GM21447 (cell line): Measurements from ENCODE around the gene UAP1.

Source experiments
- ATAC-seq: cut with Tn5 transposase; IDR thresholded peaks from one replicate; pipeline ENCODE4 v1.9.1; 2021; ENCODE audit not compliant: unreplicated experiment

The UAP1 gene

DNA sequence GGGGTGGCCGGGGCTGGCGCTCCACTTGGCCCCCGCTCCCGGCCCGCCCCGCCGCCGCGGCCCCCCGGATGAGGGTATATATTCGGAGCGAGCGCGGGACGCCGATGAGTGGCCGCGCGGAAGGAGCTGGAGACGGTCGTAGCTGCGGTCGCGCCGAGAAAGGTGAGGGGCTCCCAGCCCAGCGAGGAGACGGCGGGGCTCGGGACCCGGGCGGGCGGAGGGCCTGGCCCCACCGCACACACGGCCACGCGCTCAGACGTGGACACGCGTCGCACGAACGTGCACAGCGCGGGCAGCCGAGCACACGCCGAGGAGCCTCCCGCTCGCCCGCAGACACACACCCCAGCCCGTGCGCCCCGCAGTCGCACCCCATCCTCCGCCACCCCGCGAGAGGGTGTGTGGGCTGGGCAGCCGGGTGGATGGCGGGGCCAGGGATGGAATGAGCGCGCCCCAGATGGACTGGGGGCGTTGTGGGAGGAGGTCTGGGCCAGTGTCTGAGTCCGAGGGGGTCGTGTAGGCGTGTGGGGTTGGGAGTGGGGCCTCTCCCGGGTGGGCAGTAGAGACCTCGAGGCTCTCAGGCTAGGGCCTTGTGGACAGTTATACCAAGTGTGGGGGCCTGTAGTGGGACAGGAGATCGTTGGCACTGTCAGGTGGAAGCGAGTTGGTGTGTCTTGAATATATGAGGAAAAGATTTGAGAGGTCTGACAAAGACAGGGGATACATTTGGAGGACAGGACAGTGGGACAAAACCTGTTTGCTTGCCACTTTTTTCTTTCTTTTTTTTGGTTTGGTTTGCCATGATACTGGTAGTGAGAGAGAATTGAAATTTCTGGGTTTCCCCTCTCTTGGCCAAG, at the start of gene UAP1:
Gene UAP1 (plus strand): TSS at position 107 of the 854 bp plus-strand sequence. CDS start 4,347 bp downstream, outside the sequence.
- peak; percentile 33 for ATAC-seq

DNA sequence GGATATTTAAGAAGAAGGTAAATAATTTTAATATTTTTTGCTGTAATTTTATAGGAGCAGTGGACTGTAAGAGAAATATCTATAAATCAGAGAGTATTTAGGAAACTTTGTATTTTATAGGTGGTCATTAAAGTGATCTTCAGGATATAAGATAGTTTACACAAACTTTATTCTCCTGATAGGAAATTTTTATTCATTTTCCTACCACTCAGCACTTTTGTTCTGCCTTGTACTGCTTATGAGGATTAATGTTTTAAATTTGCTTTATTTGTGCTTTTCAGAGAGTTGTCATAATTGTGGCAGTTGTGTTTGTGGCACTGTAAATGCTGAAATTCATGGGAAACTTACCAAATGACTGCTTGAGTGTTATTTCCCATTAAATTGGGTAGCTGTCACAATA, 34.2 kb upstream of the UAP1 start:
- no peak for ATAC-seq

DNA sequence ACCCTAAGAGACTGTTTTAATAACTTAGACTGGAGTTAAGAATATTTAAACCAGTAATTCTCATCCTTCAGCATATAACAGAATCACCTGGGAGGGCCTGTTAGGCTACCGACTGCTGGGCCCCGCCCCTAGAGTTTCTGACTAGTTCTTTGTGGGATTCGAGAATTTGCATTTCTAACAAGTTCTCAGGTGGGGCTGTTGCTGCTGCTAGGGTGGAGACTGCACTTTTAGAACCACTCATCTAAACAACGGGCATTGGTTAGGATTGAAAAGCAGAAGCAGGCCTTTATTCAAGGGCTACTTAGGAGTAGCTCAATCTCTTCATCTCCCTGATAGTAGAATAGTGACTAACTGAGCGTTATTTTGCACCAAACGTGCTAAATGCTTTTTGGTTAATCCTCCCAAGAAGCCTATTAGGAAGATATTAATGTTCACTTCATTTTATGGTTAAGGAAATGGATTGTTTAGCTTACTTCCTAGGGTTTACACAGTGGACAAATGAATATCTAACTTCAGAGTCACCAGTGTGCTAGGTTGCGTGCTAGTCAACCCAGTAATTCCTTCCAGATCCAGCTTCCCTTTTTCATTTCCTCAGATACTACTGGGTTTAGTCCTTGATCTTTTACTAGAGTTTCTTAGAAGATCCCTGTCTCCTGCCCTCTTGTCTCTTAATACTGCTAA, 31.1 kb upstream of the UAP1 start:
- peak; percentile 97 for ATAC-seq

DNA sequence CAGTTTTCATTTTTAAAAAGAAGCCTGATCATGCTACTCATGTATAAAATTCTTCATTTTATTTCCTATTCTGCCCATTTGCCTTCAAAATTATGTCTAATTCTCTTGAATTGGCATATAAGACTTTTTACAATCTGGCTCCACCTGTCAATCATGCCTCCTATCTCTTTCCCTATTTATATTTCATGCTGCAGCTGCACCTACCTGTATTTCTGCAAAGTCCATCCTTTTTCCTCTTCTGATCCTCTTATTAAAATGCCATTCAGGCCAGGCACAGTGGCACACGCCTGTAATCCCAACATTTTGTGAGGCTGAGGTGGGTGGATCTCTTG, 30.6 kb upstream of the UAP1 start:
- ATAC-seq = no peak

DNA sequence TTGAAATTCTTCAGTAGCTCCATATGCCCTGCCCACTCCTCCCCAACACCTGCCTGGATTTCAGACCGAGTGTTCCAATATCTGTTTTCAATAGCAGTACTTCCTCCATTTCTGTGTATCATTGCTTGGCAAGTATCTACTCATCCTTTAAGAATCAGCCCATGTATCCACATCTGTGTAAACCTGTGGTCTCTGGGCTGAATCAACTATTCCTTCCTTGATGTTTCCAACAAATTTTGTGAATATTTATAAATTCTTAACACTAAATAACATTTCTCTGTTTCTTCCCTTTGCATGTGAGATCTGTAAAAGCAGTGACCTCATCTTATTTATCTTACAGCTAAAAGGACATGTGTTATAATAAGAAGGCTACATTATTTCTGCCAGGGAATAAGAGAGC, 26.0 kb upstream of the UAP1 start:
- ATAC-seq = no peak

DNA sequence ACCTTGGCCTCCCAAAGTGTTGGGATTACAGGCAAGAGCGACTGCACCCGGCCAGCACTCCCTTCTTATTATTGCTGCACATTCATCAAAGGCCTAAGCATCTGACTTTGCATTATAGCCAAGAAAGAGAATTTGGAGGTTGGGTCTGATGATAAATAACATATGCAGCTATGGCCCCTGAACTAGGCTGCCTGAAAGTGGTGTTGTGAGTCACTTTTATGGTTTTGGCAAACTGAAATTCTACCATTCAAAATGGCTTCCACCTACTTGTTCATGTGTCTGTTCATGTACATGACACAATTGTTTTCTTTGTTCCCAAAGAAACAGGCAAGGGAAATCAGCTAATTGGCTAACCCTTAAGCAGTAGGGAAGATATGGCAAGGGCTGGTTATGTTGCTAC, 25.0 kb upstream of the UAP1 start:
- no peak for ATAC-seq

DNA sequence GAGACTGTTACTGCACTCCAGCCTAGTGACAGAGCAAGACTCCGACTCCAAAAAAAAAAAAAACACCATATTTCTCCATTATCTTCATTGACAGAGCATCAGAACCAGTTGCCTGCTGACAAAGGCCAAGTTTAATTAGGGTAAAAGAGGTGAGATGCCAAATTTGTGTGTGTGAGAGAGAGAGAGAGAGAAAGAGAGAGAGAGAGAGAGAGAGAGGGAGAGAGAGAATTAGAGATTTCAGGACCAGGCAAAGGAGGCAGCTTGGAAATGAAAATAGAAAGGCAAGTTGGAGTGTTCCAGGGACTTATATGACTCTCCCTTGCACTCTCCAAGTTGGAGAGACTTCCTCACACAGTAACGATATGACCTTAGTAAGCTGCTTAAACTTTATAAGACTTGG, 24.3 kb upstream of the UAP1 start:
- ATAC-seq = no peak

DNA sequence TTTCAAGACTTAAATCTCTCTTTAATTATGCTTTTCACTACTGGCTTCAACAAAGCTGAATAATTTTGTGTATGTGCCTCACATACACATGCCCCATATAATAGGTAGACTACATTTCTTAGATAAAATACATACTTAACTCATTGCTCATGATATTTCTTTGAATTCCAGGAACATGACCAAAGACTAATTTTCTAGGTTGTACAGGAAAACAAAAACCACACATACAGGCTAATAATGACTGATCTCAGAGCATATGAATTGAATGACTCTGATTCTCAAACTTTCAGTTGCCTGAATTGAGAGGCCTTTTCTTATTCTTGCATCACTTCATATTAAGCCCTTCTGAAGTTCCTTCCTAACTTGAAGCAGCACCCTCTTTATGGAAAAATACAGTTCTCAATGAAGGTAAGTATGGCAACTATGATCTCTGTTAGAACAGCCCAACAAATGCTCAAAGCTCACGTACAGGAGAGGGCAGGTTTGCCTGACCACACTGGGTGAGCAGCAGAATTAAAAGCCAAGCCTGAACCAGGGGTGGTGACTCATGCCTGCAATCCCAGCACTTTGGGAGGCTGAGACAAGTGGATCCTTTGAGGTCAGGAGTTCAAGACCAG, 22.6 kb upstream of the UAP1 start:
- ATAC-seq = no peak

DNA sequence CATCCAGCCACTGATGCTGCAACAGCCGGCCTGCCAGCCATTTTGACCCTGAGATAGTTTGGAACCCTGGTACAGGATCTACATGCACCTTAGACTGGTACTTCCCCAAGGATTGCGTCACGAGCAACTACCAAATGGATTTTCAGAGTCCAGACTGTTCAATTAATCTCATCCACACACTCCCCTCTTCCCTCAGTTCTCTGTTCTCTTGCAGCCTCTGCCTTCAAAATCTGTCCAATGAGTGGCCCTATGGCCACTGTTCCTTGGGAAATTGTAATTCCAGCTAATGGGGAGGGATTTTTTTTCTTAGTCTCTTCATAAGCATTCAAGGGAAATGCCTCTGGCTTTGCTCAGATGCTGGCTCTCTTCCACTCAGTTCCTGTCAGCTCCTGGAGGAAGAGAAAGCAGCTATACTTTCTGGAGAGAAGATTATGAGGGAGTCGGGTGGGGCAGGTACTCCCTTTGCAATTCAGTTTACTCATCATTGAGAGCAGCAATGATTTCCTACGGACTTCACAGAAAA, 19.8 kb upstream of the UAP1 start:
- no peak for ATAC-seq

DNA sequence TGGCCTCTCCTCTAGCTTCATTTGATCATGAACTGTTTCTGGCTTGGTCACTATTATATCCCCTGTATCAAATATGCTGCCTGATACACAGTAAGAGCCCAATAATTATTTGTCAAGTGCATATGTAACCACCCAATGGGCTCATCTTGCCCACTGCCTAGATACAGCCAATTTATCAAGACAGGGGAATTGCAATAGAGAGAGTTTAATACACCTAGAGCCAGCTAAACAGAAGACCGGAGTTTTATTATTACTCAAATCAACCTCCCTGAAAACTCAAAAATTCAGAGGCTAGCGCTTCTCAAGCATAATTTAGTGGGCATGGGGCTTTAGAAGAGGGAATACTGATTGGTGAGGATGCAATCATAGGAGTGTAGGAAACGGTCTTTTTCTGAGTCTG, 18.3 kb upstream of the UAP1 start:
- ATAC-seq = no peak

DNA sequence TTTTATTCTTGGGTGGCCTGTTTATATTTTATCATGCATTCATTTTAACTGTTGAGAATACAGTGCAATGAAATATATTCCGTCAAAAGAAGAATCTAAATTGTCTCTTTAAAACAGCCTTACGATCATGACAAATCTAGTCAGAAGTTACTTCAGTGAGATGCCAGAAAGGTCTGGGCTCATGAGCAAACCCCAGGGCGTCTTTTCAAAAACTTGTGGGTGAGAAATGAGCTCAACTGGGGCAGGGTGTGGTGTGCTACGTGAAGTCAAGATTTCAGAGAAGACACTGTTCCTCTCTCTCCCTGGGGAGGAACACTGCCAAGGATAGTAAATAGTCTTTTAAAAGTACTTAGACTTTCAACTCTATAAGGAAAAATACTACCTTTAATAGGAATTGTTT, 13.4 kb upstream of the UAP1 start:
- no peak for ATAC-seq

DNA sequence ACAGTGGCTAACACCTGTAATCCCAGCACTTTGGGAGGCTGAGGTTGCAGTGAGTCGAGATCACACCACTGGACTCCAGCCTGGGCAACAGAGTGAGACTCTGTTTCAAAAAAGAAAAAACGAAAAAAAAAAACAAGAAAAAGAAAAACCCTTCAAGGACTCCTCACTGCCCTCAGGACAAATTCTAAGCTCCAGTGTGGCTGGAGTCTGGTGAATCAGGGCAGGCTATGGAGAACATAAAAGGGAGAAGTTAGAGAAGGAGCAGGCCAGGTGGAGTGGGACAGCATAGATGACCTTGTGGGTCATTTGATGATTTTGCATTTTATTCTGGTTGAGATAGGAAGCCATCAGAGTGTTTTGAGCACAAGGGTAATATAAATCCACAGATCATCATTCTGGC, 12.5 kb upstream of the UAP1 start:
- no peak for ATAC-seq

DNA sequence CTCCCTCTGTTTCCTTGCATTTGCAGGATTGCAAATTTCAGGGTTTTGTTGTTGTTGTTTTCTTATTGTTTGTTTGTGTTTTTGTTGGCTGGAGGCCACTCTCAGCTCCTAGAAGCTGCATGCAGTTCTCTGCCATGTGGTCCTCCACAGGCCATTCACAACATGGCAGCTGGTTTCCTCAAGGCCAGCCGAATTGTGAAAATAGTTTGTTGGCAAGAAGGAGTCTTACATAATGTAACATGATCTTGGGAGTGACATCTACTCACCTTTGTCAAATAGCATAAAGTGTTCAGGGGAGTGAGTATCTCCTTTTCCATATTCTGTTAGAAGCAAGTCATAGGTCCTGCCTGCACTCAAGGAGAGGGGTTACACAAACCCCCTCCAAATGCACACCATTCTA, 10.6 kb upstream of the UAP1 start:
- no peak for ATAC-seq

DNA sequence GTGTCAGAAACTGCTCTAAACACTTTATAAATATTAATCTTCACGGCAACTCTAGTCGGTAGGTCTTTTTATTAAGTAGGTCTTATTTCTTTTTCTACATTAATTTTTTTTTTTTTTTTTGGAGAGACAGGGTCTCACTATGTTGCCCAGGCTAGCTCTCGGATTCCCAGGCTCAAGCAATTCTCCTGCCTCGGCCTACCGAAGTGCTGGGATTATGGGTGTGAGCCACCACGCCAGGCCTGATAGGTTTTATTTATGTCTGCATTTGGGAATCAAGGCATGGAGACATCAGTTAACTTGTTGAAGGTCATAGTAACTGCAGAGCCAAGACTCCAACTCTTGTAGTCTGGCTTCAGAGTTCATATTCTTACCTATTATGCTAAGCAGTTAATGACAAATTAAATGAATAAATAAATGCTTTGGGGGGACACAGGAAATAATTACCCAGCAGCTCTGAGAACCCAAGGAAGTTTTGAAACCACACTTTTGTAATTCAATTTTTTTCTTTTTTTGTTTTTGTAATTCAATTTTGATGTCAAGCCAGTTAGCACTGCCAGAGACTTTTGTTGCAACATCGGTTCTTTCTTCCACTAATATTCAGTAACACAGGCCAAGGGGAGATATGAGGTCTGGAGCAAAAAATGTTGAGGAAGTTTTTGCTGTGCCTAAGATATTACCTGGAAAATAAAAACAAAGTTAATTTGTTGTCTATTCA, 9.4 kb upstream of the UAP1 start:
- no peak for ATAC-seq

DNA sequence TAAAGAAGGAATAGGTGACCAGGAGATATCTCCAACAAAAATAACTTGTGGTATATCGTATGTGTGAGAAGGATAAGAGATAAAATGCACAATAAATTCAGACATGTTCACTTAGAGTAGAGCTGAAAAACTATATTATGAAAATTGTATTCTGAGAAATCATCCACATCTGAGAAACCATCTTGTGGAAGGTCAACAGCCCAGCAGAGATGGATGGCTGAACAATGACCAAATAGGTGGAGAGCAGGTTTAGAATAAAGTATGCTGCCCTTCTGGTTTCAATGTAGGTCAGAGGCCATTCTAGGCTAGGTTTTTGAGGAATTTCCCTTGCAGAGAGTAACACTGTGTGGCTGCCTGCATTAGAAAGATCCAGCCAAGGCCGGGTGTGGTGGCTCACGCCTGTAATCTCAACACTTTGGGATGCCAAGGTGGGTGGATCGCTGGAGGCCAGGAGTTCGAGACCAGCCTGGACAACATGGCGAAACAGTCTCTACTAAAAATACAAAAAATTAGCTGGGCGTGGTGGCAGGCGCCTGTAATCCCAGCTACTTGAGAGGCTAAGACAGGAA, 8.8 kb upstream of the UAP1 start:
- ATAC-seq = no peak

DNA sequence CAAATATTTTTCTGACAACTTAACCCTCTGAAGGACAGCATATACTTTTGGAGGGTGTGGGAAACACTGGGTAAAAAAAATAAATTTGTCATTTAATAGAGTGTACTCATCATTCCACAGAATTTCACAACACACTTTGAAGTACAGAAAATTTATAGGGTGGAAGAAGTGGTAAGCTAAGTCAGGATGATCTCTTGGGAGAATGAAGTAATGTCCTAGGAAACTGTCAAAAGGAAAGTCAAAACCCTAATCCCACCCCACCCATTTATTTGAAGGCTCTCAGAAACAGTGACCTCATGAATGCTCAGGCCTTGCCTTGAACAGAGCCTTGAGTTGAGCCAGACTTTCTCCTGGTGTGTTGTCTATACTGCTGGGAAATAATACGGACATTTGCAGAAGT, 7.3 kb upstream of the UAP1 start:
- no peak for ATAC-seq

DNA sequence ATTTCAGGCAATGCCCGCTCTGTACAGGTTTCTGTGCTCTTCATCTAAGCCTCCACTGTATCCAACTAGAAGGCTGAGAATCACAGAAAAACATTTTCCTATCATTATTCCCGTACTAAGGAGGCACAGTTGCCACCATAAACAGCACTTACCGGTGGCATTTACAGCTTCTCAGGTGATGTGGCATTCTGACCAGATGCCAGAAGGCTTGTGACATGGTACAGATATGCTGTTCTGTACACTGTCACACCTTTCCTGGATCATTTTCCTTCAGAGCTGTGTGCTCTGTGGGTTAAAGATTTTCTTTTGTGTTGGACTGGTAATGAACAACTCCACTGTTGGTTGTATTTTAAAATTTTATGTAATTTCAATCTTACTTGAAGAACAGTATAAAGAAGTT, 4.0 kb upstream of the UAP1 start:
- no peak for ATAC-seq

DNA sequence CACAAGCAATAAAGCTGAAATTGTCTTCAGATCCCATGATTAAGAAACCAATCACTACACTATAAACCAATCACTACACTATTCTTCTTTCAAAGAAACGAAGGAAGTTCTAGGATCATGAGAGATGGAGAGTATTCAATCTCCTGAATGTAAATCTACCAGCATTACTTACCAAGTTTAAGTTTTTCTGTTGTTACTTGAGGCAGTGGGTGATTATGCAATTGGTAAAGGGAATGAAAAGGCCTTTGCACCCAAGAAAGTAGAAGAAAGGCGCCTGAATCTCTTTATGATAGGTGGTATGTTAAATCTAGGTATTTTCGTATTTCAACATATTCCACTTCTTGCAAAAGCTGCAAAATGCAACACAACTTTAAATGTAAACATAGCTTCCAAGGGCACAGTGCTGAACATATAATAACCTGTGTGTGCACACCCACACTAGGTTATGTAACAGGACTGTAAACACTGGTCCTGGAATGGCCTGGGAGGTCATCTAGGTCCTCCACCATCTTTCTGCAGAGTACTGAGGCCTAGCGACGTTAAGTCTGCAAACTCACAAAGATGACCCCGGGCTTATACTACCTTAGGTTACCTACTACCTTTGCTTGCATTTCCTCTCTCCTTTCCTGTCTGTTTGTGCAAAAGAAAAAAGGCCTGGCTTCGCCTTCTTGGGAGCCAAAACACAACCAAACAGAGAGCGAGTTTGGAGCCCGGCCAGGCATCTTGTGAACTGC, 1.1 kb upstream of the UAP1 start:
- no peak for ATAC-seq

DNA sequence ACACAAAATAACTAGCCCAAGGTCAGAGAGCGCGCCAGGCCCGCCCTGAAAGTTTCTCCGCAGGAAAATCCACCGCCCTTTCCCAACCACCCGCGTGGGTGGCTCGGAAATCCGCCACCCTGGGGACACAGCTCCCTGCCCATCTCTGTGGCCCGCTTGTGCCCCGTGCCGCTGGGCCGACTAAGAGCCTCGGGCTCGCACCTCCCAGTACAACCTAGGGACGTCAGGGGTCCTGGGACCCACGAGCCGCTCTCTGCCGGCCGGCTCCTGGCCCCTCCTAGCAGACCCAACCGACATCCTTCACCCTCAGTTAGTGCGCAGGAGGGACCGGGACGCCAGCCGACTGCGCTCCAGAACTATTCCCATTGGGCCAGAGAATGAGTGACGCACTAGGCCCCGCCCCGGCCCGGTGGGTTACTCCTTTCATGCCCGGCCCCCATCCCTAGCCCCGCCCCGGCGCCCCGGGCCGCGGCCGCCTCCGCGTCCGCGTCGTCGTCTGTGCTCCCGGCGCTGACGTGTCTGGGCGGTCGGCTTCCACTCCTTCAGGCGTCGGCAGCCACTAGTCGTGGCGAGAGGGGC, 396 bp upstream of the UAP1 start:
- ATAC-seq = peak; percentile 98

DNA sequence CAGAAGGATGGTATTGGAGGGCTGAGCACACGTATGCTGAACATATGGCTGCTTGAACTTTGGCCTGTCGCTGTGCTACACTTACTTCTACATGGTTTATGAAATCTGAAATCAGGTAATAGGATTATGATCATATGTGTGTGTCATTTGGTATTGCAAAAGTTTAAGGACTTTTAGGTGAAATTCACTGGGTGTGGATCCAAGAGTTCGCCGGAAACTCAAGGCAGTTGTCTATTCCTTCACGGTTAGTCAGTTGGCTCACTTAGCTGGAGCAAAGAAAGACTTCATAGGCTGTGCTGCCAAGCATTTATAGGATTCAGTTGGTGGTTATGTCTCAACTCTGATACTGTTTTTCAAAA, 927 bp downstream of the UAP1 start:
- no peak for ATAC-seq
